Nephron progenitor cell (in vitro differentiated cells): ENCODE results near the gene MGRN1.

ENCODE experiments used
- DNase-seq: peaks from one replicate; pipeline ENCODE4 v3.0.0; 2021
- H3K27ac Mint-ChIP-seq: 2 replicates; pipeline ENCODE4 v1.8.0; 2021; ENCODE audit warnings: mild to moderate bottlenecking, moderate library complexity, mixed read lengths
- H3K27me3 Mint-ChIP-seq: 2 replicates; pipeline ENCODE4 v1.8.0; 2021; ENCODE audit warnings: mild to moderate bottlenecking, low read depth, mixed read lengths; ENCODE audit not compliant: poor library complexity
- H3K36me3 Mint-ChIP-seq: 2 replicates; pipeline ENCODE4 v1.8.0; 2021; ENCODE audit warnings: low read depth, mixed read lengths
- H3K4me1 Mint-ChIP-seq: 2 replicates; pipeline ENCODE4 v1.8.0; 2021; ENCODE audit warnings: mixed read lengths
- H3K4me3 Mint-ChIP-seq: 2 replicates; pipeline ENCODE4 v1.8.0; 2021; ENCODE audit warnings: mild to moderate bottlenecking, moderate library complexity, mixed read lengths
- H3K9me3 Mint-ChIP-seq: 2 replicates; pipeline ENCODE4 v1.8.0; 2021; ENCODE audit warnings: mild to moderate bottlenecking, moderate library complexity, mixed read lengths
- CTCF ChIP-seq: fragments of 200-600 bp; sonication (generic); IDR thresholded peaks from 2 replicates; pipeline ENCODE4 v1.5.0; 2021; ENCODE audit warnings: antibody characterized with exemption

Gene MGRN1

GRCh38 chr16:4704913-4705312 lies 80.3 kb downstream of the MGRN1 start:
- peak overlapping the region; percentile 61 for H3K27ac Mint-ChIP-seq

GRCh38 chr16:4706871-4707270 lies 82.2 kb downstream of the MGRN1 start:
- H3K4me1 Mint-ChIP-seq = peaks cover 52% of the 10 kb centered on the region
- H3K27me3 Mint-ChIP-seq = no peaks in the 10 kb centered on the region
- H3K27ac Mint-ChIP-seq = peak overlapping the region; percentile 91
- H3K9me3 Mint-ChIP-seq = no peaks in the 10 kb centered on the region
- peak overlapping the region; percentile 26 for H3K4me3 Mint-ChIP-seq
- peaks cover 57% of the 10 kb centered on the region for H3K36me3 Mint-ChIP-seq
- no peak for TF ChIP-seq CTCF
- DNase-seq = no peak

More at GRCh38 chr16:4704913-4705312, 80.3 kb downstream of the MGRN1 start:
- TF ChIP-seq CTCF = no peak
- Mint-ChIP-seq H3K9me3 (no peaks in the 10 kb centered on the region), H3K4me3 (no peak overlapping the region), H3K4me1 (peaks cover 53% of the 10 kb centered on the region), H3K27me3 (no peaks in the 10 kb centered on the region), H3K36me3 (peaks cover 47% of the 10 kb centered on the region)
- no peak for DNase-seq

DNA sequence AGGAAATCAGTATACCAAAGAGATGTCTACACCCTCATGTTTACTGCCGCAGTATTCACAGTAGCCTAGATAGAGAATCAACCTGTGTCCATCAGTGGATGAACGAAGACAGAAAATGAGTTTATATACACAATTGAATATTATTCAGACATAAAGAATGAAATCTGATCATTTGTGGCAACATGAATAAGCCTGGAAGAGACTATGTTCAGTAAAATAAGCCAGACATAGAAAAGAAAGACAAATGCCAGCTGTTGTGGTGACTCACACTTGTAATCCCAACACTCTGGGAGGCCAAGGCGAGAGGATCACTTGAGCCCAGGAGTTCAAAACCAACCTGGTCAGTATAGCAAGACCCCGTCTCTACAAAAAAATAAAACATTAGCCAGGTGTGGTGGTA lies 84.9 kb downstream of the MGRN1 start:
- Mint-ChIP-seq H3K27ac (no peak overlapping the region), H3K36me3 (peaks cover 66% of the 10 kb centered on the region), H3K27me3 (no peaks in the 10 kb centered on the region), H3K4me3 (no peak overlapping the region), H3K4me1 (peaks cover 29% of the 10 kb centered on the region), H3K9me3 (no peaks in the 10 kb centered on the region)
- no peak for DNase-seq
- no peak for TF ChIP-seq CTCF

DNA sequence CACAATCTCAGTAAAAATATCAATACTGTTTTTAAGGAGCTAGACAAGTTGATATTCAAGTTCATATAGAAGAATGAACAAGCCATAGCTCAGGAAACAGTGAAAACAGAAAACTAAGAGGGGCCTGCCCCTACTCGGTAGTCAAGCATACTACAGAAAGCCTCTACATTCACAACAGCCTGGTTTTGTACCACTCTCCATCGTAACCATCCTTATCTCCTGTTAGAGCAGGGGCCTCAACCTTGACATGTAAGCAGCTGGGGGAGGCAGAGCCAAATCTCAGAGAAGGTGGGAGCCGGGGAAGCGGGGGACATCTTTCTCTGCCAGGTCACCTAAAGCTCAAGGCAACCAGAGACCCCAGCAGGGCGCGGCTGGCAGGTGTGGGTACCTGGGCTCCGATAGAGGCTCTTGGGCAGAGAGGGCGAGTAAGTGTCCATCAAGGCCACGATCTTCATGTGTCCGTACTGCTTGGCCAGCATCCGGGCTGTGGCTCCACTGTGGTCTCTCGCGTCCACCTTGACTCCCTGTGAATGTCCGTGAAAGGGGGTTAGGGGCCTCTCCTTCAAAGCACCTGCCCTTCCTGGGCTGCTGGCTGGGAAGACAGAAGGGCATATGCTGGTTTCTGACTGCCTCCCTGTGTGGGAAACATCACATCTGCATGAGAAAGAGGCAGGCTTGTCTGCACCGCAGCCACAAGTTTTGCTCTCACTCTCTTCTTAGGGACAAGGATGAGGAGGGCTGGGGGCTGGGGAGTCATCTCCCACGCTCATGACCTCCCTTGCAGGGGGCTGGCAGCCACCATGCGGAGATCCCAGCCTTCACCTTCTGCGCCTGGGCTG lies 89.3 kb downstream of the MGRN1 start:
- no peak overlapping the region for H3K27ac Mint-ChIP-seq
- no peak for TF ChIP-seq CTCF
- H3K4me3 Mint-ChIP-seq = no peak overlapping the region
- no peak for DNase-seq
- H3K27me3 Mint-ChIP-seq = no peaks in the 10 kb centered on the region
- H3K36me3 Mint-ChIP-seq = peaks cover 38% of the 10 kb centered on the region
- H3K4me1 Mint-ChIP-seq = no peaks in the 10 kb centered on the region
- no peaks in the 10 kb centered on the region for H3K9me3 Mint-ChIP-seq

GRCh38 chr16:4714996-4715395 lies 90.4 kb downstream of the MGRN1 start:
- peak overlapping the region; percentile 50 for H3K27ac Mint-ChIP-seq
- DNase-seq = no peak
- H3K4me3 Mint-ChIP-seq = no peak overlapping the region
- no peaks in the 10 kb centered on the region for H3K4me1 Mint-ChIP-seq
- no peaks in the 10 kb centered on the region for H3K27me3 Mint-ChIP-seq
- no peaks in the 10 kb centered on the region for H3K9me3 Mint-ChIP-seq
- no peak for TF ChIP-seq CTCF
- peaks cover 29% of the 10 kb centered on the region for H3K36me3 Mint-ChIP-seq

DNA sequence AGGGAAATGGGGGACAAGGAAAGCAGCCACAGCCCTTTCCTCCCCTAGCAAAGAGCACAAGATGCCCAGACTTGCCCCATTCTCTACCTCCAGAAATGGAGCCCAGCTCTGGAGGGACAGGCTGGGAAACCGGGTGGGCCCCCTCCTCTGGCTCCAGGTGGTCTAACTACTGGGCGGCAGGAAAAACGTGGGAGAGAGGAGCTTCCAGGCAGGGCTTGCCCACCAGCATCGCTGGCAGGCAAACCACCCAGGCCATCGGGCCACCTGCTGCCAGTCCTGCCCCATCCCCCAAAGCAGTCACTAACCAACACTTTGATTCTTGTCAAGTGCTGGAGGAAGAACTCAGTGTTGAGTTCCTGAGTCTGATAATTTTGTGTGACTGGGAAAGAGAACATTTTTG lies 93.8 kb downstream of the MGRN1 start:
- Mint-ChIP-seq H3K4me3 (no peak overlapping the region), H3K27me3 (no peaks in the 10 kb centered on the region), H3K9me3 (no peaks in the 10 kb centered on the region), H3K27ac (no peak overlapping the region), H3K36me3 (peaks cover 14% of the 10 kb centered on the region), H3K4me1 (no peaks in the 10 kb centered on the region)
- TF ChIP-seq CTCF = no peak
- DNase-seq = no peak
